Effector CD4-positive, alpha-beta T cell (primary cell): Measurements from ENCODE around the gene EEF1E1.

Experiments used
- DNase-seq: peaks from one replicate; pipeline ENCODE4 v3.0.0-alpha.2; 2020
- total RNA-seq: gene quantifications from one replicate; lab custom pipeline; 2026; lab: John Stamatoyannopoulos, UW

The EEF1E1 gene
- total RNA-seq = 4.1 reads per million, percentile 16 among the genes with 10 or more reads in this experiment

- DNase-seq = peak; percentile 94
Measured at GRCh38 chr6:8102122-8102958, at the start of gene EEF1E1. EEF1E1 (minus strand) TSS chr6:8102548; CDS start chr6:8102521, 27 bp downstream.

GRCh38 chr6:8149350-8149749 is 47.0 kb upstream of the EEF1E1 start:
- no peak for DNase-seq

GRCh38 chr6:8143945-8144344 is 41.6 kb upstream of the EEF1E1 start:
- DNase-seq = no peak

GRCh38 chr6:8139451-8139850 is 37.1 kb upstream of the EEF1E1 start:
- no peak for DNase-seq

GRCh38 chr6:8137529-8137939 is 35.2 kb upstream of the EEF1E1 start:
- no peak for DNase-seq

GRCh38 chr6:8135276-8135675 is 32.9 kb upstream of the EEF1E1 start:
- no peak for DNase-seq

- no peak for DNase-seq
Measured at GRCh38 chr6:8132130-8132529, 29.8 kb upstream of the EEF1E1 start.

- peak; percentile 7 for DNase-seq
Measured at GRCh38 chr6:8131265-8131897, 29.0 kb upstream of the EEF1E1 start.

- no peak for DNase-seq
Measured at GRCh38 chr6:8130399-8130798, 28.1 kb upstream of the EEF1E1 start.

GRCh38 chr6:8123236-8123635 is 20.9 kb upstream of the EEF1E1 start:
- no peak for DNase-seq

GRCh38 chr6:8114956-8115355 is 12.6 kb upstream of the EEF1E1 start:
- no peak for DNase-seq

- DNase-seq = no peak
Measured at GRCh38 chr6:8113131-8113654, 10.8 kb upstream of the EEF1E1 start.

- no peak for DNase-seq
Measured at GRCh38 chr6:8110725-8111124, 8.4 kb upstream of the EEF1E1 start.

GRCh38 chr6:8110117-8110721 is 7.9 kb upstream of the EEF1E1 start:
- no peak for DNase-seq

- DNase-seq = no peak
Measured at GRCh38 chr6:8108759-8109539, 6.6 kb upstream of the EEF1E1 start.

- DNase-seq = no peak
Measured at GRCh38 chr6:8108031-8108660, 5.8 kb upstream of the EEF1E1 start.

GRCh38 chr6:8105791-8106190 is 3.4 kb upstream of the EEF1E1 start:
- no peak for DNase-seq

GRCh38 chr6:8103726-8104125 is 1.4 kb upstream of the EEF1E1 start:
- DNase-seq = no peak

GRCh38 chr6:8100159-8100854 is 2.0 kb downstream of the EEF1E1 start:
- no peak for DNase-seq

GRCh38 chr6:8090650-8091049 is 11.7 kb downstream of the EEF1E1 start:
- DNase-seq = no peak

- DNase-seq = no peak
Measured at GRCh38 chr6:8088886-8089285, 13.5 kb downstream of the EEF1E1 start.
